ENCODE measurements around the gene PRKG1. TPM values are rescaled to one million over a fixed set of nuclear protein-coding genes. Genes with fewer than 3 reads are reported as not detected.

PRKG1 gene
- total and polyA plus RNA-seq, 2 of the 8 experiments (the other 6 are each of a cell fraction or from before 2014, with no cell fraction given): 4.2 to 15.2 TPM

DNA sequence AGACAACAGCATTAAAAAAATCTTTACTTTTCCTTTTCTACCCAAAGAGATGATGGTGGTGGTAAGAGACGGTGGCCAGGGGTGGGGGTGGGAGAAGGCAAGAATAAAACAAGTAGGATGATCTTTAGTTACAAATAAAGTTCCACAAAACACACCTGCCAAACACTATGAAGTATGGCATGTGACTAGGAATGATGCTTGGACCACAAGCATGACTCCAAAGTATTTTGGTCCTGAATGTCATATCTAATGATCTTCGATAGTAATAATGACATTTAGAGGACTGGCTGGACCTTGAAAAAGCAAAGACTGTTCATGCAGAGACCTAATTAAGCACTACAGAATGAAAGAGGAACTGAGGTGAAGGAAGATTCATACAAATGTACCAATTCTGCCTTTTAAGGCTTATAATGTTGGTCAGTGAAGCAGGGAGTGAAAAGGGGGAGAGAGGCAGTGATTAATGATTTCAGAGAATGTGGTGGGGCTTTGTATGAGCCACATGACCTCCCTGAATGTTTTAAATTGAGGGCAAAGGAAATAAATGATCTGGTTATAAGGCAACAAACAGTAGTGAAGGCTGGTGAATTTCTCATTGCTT is 1210.2 kb downstream of the PRKG1 start (continued):
- no peak for TF ChIP-seq POU5F1 (IDR thresholded peaks at IDR 0.05; ENCODE audit: low read depth, low read length)
- TF ChIP-seq SIRT6 (IDR thresholded peaks at IDR 0.05; ENCODE audit: low read length): no peak
- no peak for TF ChIP-seq TAF1 (IDR thresholded peaks at IDR 0.05; ENCODE audit: low read depth, low read length)

All from H1 (cell line).